ENCODE measurements around the gene CCDC9B. TPM values are rescaled to one million over a fixed set of nuclear protein-coding genes. Genes with fewer than 3 reads are reported as not detected.

The CCDC9B gene
- total RNA-seq, 1 donor from 2014 or later = 71.4 TPM

DNA sequence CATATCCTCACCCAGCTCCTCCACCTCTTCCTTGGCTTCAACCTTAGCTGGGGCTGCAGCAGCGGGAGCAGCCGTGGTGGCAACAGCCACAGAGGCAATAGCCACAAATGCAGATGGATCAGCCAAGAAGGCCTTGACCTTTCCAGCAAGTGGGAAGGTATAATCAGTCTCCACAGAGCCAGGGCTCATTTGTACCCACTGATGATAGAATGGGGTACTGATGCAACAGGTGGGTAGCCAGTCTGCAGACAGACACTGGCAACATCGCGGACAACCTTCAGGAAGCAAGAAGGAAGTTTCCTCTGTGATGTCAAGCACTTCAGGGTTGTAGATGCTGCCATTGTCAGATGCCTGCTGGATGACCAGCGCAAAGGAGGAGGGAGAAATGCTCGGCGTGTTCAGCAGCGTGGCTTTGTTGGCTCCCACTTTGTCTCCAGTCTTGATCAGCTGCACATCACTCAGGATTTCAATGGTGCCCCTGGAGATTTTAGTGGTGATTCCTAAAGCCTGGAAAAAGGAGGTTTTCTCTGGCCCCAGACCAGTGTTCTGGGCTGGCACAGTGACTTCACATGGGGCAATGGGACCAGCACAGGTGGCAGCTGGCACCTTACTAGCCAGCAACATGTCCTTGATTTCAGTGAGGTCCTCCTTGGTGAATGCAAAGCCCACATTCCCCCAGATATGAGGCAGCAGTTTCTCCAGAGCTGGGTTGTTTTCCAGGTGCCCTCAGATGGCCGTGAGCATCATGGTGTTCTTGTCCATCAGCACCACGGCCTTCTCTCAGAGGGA is 28.2 kb downstream of the CCDC9B start:
- H3K9me3 ChIP-seq = no peaks in the 10 kb centered on the region
- H3K36me3 ChIP-seq = no peaks in the 10 kb centered on the region
- TF ChIP-seq, protein P1, sequence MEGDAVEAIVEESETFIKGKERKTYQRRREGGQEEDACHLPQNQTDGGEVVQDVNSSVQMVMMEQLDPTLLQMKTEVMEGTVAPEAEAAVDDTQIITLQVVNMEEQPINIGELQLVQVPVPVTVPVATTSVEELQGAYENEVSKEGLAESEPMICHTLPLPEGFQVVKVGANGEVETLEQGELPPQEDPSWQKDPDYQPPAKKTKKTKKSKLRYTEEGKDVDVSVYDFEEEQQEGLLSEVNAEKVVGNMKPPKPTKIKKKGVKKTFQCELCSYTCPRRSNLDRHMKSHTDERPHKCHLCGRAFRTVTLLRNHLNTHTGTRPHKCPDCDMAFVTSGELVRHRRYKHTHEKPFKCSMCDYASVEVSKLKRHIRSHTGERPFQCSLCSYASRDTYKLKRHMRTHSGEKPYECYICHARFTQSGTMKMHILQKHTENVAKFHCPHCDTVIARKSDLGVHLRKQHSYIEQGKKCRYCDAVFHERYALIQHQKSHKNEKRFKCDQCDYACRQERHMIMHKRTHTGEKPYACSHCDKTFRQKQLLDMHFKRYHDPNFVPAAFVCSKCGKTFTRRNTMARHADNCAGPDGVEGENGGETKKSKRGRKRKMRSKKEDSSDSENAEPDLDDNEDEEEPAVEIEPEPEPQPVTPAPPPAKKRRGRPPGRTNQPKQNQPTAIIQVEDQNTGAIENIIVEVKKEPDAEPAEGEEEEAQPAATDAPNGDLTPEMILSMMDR (IDR thresholded peaks at IDR 0.05) = no peak
- peaks cover 26% of the 10 kb centered on the region for H3K4me1 ChIP-seq
- H3K27me3 ChIP-seq (ENCODE audit: low read depth) = no peaks in the 10 kb centered on the region
- no peak overlapping the region for H3K27ac ChIP-seq
- intact Hi-C loops (cut with DNase I) = no loop called here
- ATAC-seq (no peak), DNase-seq (no peak)
- no peak overlapping the region for H3K4me3 ChIP-seq

DNA sequence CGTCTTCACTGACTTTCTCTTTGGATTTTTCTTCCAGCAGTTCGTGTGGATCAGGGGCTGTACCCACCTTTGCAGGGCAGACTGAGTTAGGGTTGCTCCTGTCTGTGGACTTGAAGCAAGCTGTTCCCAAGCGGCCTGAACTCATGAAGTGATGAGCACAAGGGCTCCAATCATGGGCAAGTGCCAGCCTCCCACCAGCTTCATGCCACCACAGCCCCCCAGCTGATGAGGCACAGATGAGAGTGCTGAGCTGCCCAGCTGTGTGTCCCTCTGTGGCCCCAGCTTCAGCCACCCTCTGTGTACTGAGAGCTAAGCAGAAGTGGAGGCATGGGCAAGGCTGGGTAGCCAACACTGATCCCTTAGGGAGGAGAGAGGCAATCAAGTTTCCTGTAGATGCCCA is 29.7 kb downstream of the CCDC9B start:
- H3K27ac ChIP-seq = no peak overlapping the region
- TF ChIP-seq, protein P1 (IDR thresholded peaks at IDR 0.05) = no peak
- H3K27me3 ChIP-seq (ENCODE audit: low read depth) = no peaks in the 10 kb centered on the region
- intact Hi-C loops (cut with DNase I) = no loop called here
- DNase-seq (no peak), ATAC-seq (no peak)
- H3K4me3 ChIP-seq = no peak overlapping the region
- no peaks in the 10 kb centered on the region for H3K36me3 ChIP-seq
- no peaks in the 10 kb centered on the region for H3K9me3 ChIP-seq
- peaks cover 29% of the 10 kb centered on the region for H3K4me1 ChIP-seq

GRCh38 chr15:40310001-40310959 is 30.5 kb downstream of the CCDC9B start:
- Histone ChIP-seq H3K27ac (no peak overlapping the region), H3K36me3 (no peaks in the 10 kb centered on the region), H3K27me3 (ENCODE audit: low read depth) (no peaks in the 10 kb centered on the region), H3K4me1 (peaks cover 32% of the 10 kb centered on the region), H3K4me3 (no peak overlapping the region), H3K9me3 (no peaks in the 10 kb centered on the region)
- intact Hi-C loops (cut with DNase I) = no loop called here
- TF ChIP-seq, protein P1 (IDR thresholded peaks at IDR 0.05) = peak; percentile 71
- DNase-seq (peak; percentile 74), ATAC-seq (peak; percentile 58 to 67)

DNA sequence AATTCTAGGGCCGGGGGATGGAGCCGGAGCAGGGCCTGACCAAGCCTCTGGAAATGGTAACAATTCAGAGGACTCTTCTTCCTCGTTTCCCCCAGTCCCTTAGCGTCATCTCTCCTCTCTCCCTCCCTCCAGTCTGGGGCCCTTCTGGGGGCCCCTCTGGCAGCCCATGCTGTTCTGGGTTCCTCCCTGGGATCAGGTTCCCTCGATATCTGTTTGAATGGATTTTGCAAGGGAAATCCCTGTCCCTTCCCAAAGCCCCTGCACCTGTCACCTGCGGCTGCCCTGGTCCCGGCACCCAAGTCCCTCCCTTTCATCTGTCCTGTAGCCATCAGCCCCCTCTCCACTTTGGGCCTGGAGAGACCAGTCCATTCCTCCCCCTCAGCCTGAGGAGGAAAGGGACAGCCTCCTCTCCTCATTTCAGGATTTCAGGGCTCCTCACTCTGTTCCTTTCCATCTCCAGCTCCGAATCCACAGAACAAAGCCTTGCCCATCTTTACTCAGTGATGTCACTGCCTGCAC is 31.3 kb downstream of the CCDC9B start:
- Histone ChIP-seq H3K27me3 (ENCODE audit: low read depth) (no peaks in the 10 kb centered on the region), H3K4me1 (peaks cover 31% of the 10 kb centered on the region), H3K36me3 (no peaks in the 10 kb centered on the region), H3K9me3 (no peaks in the 10 kb centered on the region), H3K27ac (peak overlapping the region; percentile 84), H3K4me3 (no peak overlapping the region)
- DNase-seq = no peak
- no peak for ATAC-seq
- intact Hi-C loops (cut with DNase I) = no loop called here
- TF ChIP-seq, protein P1 (IDR thresholded peaks at IDR 0.05) = no peak

DNA sequence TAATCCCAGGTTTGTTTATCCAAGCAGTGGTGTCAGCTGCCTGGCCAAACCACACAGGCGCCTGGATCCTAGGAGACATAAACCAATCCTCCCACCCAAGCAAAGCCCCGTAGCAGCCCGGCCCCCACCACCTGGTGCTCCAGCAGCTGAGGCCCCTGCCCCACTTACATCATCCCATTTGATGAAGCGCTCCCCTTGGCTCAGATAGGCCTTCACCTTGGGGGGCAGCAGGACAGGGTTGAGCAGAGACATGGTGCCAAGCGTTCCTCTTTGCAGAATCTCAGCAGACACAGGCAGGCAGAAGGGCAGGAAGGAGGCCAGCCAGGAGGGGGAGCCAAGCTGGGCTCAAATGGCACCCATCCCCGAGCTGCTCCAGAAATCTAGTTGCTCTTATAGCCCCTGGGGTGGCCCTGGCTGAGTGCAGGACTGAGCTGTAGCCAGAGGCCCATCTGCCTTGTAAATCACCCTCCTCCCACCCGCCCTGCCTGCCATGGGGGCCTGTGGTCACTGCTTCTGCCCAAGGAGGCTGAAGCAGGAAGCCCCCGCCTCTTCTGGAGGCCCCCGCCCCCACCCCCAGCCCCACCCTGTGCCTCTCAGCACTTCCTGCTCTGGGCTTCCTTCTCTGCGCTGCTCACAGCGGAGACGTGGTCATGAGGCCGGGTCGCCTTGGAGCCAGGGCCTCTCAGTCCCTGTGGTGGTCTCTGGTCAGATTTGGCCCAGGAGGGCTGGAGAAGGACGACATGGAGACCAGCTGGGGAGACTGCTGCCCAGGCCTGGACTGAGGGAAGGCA is 33.1 kb downstream of the CCDC9B start, which contains the start of gene PLCB2:
Gene PLCB2, minus strand, starts transcription at position 515 of the 791 bp plus-strand sequence. Its CDS starts 263 bp downstream, at position 252.
- TF ChIP-seq, protein P1 (IDR thresholded peaks at IDR 0.05) = peak; percentile 24
- peak within 1 kb of the TSS; percentile 55 for H3K4me3 ChIP-seq
- peaks cover 19% of the 10 kb centered on the region for H3K4me1 ChIP-seq
- ATAC-seq (peak; percentile 80 to 85), DNase-seq (peak; percentile 76)
- no peaks in the 10 kb centered on the region for H3K27me3 ChIP-seq (ENCODE audit: low read depth)
- intact Hi-C loops (cut with DNase I) = no loop called here
- peak within 1 kb of the TSS; percentile 84 for H3K27ac ChIP-seq
- peaks cover 4% of the 10 kb centered on the region for H3K36me3 ChIP-seq
- no peaks in the 10 kb centered on the region for H3K9me3 ChIP-seq
